Mammary epithelial cell (primary cell): ENCODE data around the gene CD226.
"Not testable (repeated sequence)": the region's sequence is repeated elsewhere in the genome, so short reads cannot be mapped to it uniquely, and the experiment has no call there.

Experiments used
- EZH2 ChIP-seq: IDR thresholded peaks from 2 replicates; pipeline ENCODE4 v1.6.1; 2012; ENCODE audit warnings: low read length, inconsistent platforms, borderline replicate concordance
- TF ChIP-seq, protein P1 (sequence below), 2 donors: IDR thresholded peaks in 1 of 2; conservative IDR thresholded peaks in 1 of 2; 2 replicates each; pipeline ENCODE4 v1.5.1; 2011 to 2012; ENCODE audit warnings: inconsistent platforms in 2 of 2, low read length in 2 of 2, mild to moderate bottlenecking in 2 of 2, control low read depth in 1 of 2, low read depth in 1 of 2; ENCODE audit not compliant: insufficient read depth in 1 of 2; ENCODE audit errors: extremely low read depth in 1 of 2

DNA sequence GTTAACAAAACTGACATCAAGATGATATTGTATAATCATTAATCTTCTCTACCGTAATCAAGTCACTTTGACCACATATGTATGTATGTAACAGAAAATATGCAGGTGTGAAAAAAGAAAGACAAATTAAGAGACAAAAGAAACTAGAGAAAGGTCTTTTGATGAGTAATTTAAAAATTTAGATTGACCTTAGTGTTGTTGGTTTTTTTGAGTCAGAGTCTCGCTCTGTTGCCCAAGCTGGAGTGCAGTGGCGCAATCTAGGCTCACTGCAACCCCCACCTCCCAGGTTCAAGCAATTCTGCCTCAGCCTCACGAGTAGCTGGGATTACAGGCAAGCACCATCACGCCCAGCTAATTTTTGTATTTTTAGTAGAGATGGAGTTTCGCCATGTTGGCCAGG lies 82.9 kb downstream of the CD226 start:
- TF ChIP-seq, protein P1, sequence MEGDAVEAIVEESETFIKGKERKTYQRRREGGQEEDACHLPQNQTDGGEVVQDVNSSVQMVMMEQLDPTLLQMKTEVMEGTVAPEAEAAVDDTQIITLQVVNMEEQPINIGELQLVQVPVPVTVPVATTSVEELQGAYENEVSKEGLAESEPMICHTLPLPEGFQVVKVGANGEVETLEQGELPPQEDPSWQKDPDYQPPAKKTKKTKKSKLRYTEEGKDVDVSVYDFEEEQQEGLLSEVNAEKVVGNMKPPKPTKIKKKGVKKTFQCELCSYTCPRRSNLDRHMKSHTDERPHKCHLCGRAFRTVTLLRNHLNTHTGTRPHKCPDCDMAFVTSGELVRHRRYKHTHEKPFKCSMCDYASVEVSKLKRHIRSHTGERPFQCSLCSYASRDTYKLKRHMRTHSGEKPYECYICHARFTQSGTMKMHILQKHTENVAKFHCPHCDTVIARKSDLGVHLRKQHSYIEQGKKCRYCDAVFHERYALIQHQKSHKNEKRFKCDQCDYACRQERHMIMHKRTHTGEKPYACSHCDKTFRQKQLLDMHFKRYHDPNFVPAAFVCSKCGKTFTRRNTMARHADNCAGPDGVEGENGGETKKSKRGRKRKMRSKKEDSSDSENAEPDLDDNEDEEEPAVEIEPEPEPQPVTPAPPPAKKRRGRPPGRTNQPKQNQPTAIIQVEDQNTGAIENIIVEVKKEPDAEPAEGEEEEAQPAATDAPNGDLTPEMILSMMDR (conservative IDR thresholded peaks at IDR 0.05 in 1 of 2, IDR thresholded peaks at IDR 0.05 in 1 of 2; ENCODE audit: extremely low read depth in 1 of 2, insufficient read depth in 1 of 2, low read depth in 1 of 2, low read length in 2 of 2): not testable (repeated sequence)
- not testable (repeated sequence) for TF ChIP-seq EZH2
